ENCODE data around the gene ELAVL1.
"Not testable (repeated sequence)": the region's sequence is repeated elsewhere in the genome, so short reads cannot be mapped to it uniquely, and the experiment has no call there.

Gene ELAVL1

DNA sequence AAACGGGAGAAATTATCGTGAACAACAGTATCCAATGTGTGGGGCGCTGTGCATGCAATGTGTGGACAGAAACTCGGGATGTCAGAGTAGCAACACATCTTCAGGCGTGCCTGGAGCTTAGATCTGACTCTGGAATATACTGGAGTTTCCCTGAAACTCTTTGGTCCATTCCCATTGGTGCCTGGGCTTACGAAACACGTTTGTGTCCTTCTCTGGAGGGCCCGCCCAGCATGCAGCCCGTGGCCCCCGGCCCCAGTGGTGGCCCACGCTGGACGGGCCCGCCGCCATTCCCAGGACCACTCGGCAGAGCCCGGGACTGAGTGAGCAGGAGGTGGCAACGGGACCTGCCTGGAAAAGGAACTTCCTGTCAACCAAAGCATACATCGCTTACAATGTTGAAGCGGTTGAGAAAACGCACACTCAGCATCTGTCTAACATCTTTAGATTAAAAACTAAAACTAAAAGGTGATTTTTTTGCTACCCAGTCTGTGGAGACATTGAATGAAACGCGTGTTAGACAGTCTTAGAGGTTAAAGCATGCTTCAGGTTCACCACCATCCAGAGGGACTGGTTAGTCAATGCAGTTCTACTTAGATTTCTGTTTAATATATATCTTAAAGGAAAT, 42.7 kb downstream of the ELAVL1 start:
- no peak overlapping the region for H3K4me2 ChIP-seq
- H4K20me1 ChIP-seq: peaks cover 76% of the 10 kb centered on the region
- H3K9me3 ChIP-seq: no peaks in the 10 kb centered on the region
- H3K9ac ChIP-seq: no peak overlapping the region
- H3K27ac ChIP-seq: no peak overlapping the region
- TF ChIP-seq Cebpa-rat (IDR thresholded peaks at IDR 0.05): no peak
- H3K36me3 ChIP-seq: peaks cover 93% of the 10 kb centered on the region
- no peaks in the 10 kb centered on the region for H3K27me3 ChIP-seq
- H3K4me1 ChIP-seq: peaks cover 12% of the 10 kb centered on the region
- H3K4me3 ChIP-seq: no peak overlapping the region

DNA sequence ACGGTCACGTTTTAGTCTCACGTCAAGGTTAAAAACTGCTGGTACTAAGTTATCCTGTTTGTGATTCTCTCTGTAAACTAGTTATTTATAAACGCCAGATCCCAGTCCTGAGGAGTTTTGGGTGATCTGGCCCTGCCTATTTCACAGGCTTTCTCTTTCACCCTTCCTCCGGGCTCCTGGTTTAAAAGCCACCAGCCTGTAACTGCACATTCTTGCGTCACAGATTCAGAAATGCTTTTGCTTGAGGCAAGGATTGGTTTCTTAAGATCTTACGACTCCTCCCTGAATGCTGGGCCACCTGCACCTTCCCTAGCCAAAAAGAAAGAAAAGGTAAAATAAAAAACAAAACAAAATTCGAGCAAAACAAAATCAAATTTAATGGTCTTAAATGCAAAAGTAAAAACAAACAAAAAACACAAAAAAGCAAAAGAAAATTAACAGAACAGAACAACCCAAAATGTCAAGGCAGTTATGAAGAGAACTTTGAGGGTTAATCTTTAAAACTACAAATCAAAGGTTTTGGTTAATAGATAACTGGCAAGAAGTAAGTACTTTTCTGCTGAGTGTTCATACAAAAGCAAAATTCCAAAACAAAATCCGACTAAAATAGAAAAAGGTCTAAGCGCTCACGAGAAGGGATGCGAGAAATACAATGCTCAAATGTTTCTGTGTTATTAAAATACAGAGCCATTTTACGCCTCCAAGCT, 43.4 kb downstream of the ELAVL1 start:
- Histone ChIP-seq H3K36me3 (peaks cover 92% of the 10 kb centered on the region), H3K27me3 (no peaks in the 10 kb centered on the region), H3K27ac (no peak overlapping the region), H4K20me1 (peaks cover 74% of the 10 kb centered on the region), H3K4me2 (no peak overlapping the region), H3K4me1 (peaks cover 17% of the 10 kb centered on the region), H3K9ac (no peak overlapping the region), H3K9me3 (no peaks in the 10 kb centered on the region), H3K4me3 (no peak overlapping the region)
- no peak for TF ChIP-seq Cebpa-rat (IDR thresholded peaks at IDR 0.05)

GRCh38 chr19:7961082-7961481, 44.4 kb downstream of the ELAVL1 start:
- H3K27me3 ChIP-seq, H3K27ac ChIP-seq, H3K9me3 ChIP-seq, H3K4me3 ChIP-seq, H3K9ac ChIP-seq, H3K4me2 ChIP-seq: not testable (repeated sequence)
- peaks cover 65% of the 10 kb centered on the region for H4K20me1 ChIP-seq
- H3K36me3 ChIP-seq: peaks cover 92% of the 10 kb centered on the region
- H3K4me1 ChIP-seq: peaks cover 17% of the 10 kb centered on the region

- no peak overlapping the region for H3K9ac ChIP-seq
- H3K27me3 ChIP-seq: no peaks in the 10 kb centered on the region
Measured at GRCh38 chr19:7959211-7959610, 46.2 kb downstream of the ELAVL1 start.

DNA sequence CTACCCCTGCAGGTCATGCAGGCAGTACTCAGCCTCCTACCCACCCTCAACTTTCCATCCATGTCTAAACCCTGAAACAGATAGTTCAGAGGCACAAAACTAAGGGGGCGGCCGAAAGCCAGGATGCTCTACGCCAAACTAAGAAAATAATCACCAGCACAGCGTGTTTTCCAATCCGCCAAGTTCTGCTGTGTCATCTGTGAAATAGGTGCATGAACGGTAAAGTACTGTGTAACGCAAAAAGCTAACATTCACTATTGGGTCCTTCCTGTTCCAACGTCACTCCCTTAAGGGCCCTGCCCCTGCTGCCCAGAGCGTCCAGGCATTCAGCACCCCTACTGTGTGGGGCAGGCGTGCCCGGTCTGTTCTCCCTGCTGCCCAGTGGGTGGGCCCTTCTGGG, 49.7 kb downstream of the ELAVL1 start:
- Histone ChIP-seq H3K9me3 (no peaks in the 10 kb centered on the region), H3K9ac (no peak overlapping the region), H3K27ac (no peak overlapping the region), H3K4me3 (no peak overlapping the region), H3K27me3 (no peaks in the 10 kb centered on the region), H3K36me3 (peaks cover 43% of the 10 kb centered on the region), H3K4me1 (peaks cover 30% of the 10 kb centered on the region), H4K20me1 (peaks cover 28% of the 10 kb centered on the region), H3K4me2 (no peak overlapping the region)
- no peak for TF ChIP-seq Cebpa-rat (IDR thresholded peaks at IDR 0.05)

More at GRCh38 chr19:7959211-7959610, 46.2 kb downstream of the ELAVL1 start:
- Histone ChIP-seq H3K9me3 (no peaks in the 10 kb centered on the region), H3K27ac (peak overlapping the region; percentile 26; the same call in 1 of the 2 replicates), H4K20me1 (peaks cover 47% of the 10 kb centered on the region), H3K4me1 (peaks cover 17% of the 10 kb centered on the region), H3K4me2 (peak overlapping the region; percentile 34), H3K36me3 (peaks cover 78% of the 10 kb centered on the region), H3K4me3 (no peak overlapping the region)
- no peak for TF ChIP-seq Cebpa-rat (IDR thresholded peaks at IDR 0.05)

DNA sequence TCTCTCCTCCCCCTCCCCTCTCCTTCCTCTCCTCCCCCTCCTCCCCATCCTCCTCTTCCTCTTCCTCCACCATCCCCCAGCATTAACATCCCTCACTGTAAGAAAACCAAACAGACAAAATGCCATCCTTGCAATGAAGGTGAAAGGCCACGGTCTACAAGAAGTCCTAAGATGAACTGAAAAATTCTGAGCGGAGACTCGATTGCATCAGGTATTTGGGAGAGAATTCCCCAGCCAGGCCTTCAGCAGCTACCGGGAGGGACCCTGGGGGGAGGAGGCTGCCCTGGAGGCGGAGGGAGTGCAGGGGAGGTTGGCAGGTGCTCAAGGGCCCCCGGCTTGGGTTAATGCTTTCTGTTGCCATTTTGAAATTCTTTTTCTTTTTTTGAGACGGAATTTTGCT, 51.9 kb downstream of the ELAVL1 start:
- Histone ChIP-seq H4K20me1 (0 out of 2 replicates have a peak, but pooled peaks cover 13% of the 10 kb centered on the region), H3K4me2 (no peak overlapping the region), H3K27ac (no peak overlapping the region), H3K27me3 (no peaks in the 10 kb centered on the region), H3K36me3 (peaks cover 32% of the 10 kb centered on the region), H3K9me3 (no peaks in the 10 kb centered on the region), H3K4me3 (no peak overlapping the region), H3K4me1 (peaks cover 18% of the 10 kb centered on the region), H3K9ac (no peak overlapping the region)
- TF ChIP-seq Cebpa-rat (IDR thresholded peaks at IDR 0.05): no peak

- Histone ChIP-seq H3K9me3 (no peaks in the 10 kb centered on the region), H3K4me2 (peak overlapping the region; percentile 30; the same call in 1 of the 2 replicates), H4K20me1 (0 out of 2 replicates have a peak, but pooled peaks cover 8% of the 10 kb centered on the region), H3K9ac (no peak overlapping the region), H3K4me3 (no peak overlapping the region), H3K27me3 (no peaks in the 10 kb centered on the region), H3K27ac (peak overlapping the region; percentile 15; the same call in 1 of the 2 replicates), H3K36me3 (peaks cover 26% of the 10 kb centered on the region), H3K4me1 (peaks cover 18% of the 10 kb centered on the region)
- no peak for TF ChIP-seq Cebpa-rat (IDR thresholded peaks at IDR 0.05)
Measured at GRCh38 chr19:7953060-7953459, 52.4 kb downstream of the ELAVL1 start.

GRCh38 chr19:7947939-7948338, 57.5 kb downstream of the ELAVL1 start:
- 0 out of 2 replicates have a peak, but pooled peaks cover 3% of the 10 kb centered on the region for H3K36me3 ChIP-seq

GRCh38 chr19:7944177-7944761, 61.2 kb downstream of the ELAVL1 start:
- H3K27ac ChIP-seq: peak overlapping the region; percentile 87
- peaks cover 29% of the 10 kb centered on the region for H3K36me3 ChIP-seq
- TF ChIP-seq Cebpa-rat (IDR thresholded peaks at IDR 0.05): no peak
- no peaks in the 10 kb centered on the region for H3K9me3 ChIP-seq
- peak overlapping the region; percentile 83 for H3K9ac ChIP-seq
- peak overlapping the region; percentile 83 for H3K4me2 ChIP-seq
- peak overlapping the region; percentile 97 for H3K4me3 ChIP-seq
- H3K27me3 ChIP-seq: no peaks in the 10 kb centered on the region
- peaks cover 26% of the 10 kb centered on the region for H3K4me1 ChIP-seq
- peaks cover 25% of the 10 kb centered on the region for H4K20me1 ChIP-seq

More at GRCh38 chr19:7947939-7948338, 57.5 kb downstream of the ELAVL1 start:
- H3K27me3 ChIP-seq: no peaks in the 10 kb centered on the region
- no peaks in the 10 kb centered on the region for H3K9me3 ChIP-seq
- TF ChIP-seq Cebpa-rat (IDR thresholded peaks at IDR 0.05): no peak
- H3K4me1 ChIP-seq: peaks cover 13% of the 10 kb centered on the region
- H3K4me2 ChIP-seq: no peak overlapping the region
- no peak overlapping the region for H3K4me3 ChIP-seq
- H3K9ac ChIP-seq: no peak overlapping the region
- no peak overlapping the region for H3K27ac ChIP-seq
- peaks cover 6% of the 10 kb centered on the region; the same call in 1 of the 2 replicates for H4K20me1 ChIP-seq

Measured in BLaER1 (cell line).